Measurements from ENCODE around the gene PMFBP1.

Gene PMFBP1

GRCh38 chr16:72098936-72099335, 73.0 kb downstream of the PMFBP1 start:
- H3K4me3 ChIP-seq (ENCODE audit: control insufficient read depth, low read depth, low read length), result no peak overlapping the region
- TF ChIP-seq CTCF (IDR thresholded peaks at IDR 0.05; ENCODE audit: control insufficient read depth, insufficient read depth, low read depth, low read length, missing control alignments), result no peak
- no peak for DNase-seq (ENCODE audit: low read depth)

- TF ChIP-seq CTCF (IDR thresholded peaks at IDR 0.05; ENCODE audit: control insufficient read depth, insufficient read depth, low read depth, low read length, missing control alignments), result no peak
- DNase-seq (ENCODE audit: low read depth), result no peak
- H3K4me3 ChIP-seq (ENCODE audit: control insufficient read depth, low read depth, low read length), result peak overlapping the region; percentile 99
Measured at GRCh38 chr16:72094266-72094610, 77.7 kb downstream of the PMFBP1 start.

GRCh38 chr16:72093448-72094265, 78.3 kb downstream of the PMFBP1 start, which contains the start of the genes DHX38 and TXNL4B:
Gene DHX38, plus strand, starts transcription at chr16:72093847. Its CDS starts 2,311 bp downstream, at chr16:72096158.
Gene TXNL4B, minus strand, starts transcription at chr16:72093620. Its CDS starts 2,871 bp downstream, at chr16:72090749.
- peak; percentile 97 for DNase-seq (ENCODE audit: low read depth)
- TF ChIP-seq CTCF (IDR thresholded peaks at IDR 0.05; ENCODE audit: control insufficient read depth, insufficient read depth, low read depth, low read length, missing control alignments), result no peak
- H3K4me3 ChIP-seq (ENCODE audit: control insufficient read depth, low read depth, low read length), result peak within 1 kb of the TSS; percentile 99

GRCh38 chr16:72092832-72093447, 79.0 kb downstream of the PMFBP1 start:
- H3K4me3 ChIP-seq (ENCODE audit: control insufficient read depth, low read depth, low read length), result peak overlapping the region; percentile 99
- DNase-seq (ENCODE audit: low read depth), result peak; percentile 20
- TF ChIP-seq CTCF (IDR thresholded peaks at IDR 0.05; ENCODE audit: control insufficient read depth, insufficient read depth, low read depth, low read length, missing control alignments), result no peak

GRCh38 chr16:72091217-72091616, 80.7 kb downstream of the PMFBP1 start:
- no peak for TF ChIP-seq CTCF (IDR thresholded peaks at IDR 0.05; ENCODE audit: control insufficient read depth, insufficient read depth, low read depth, low read length, missing control alignments)
- H3K4me3 ChIP-seq (ENCODE audit: control insufficient read depth, low read depth, low read length), result no peak overlapping the region
- no peak for DNase-seq (ENCODE audit: low read depth)

- H3K4me3 ChIP-seq (ENCODE audit: control insufficient read depth, low read depth, low read length), result no peak overlapping the region
- no peak for DNase-seq (ENCODE audit: low read depth)
- TF ChIP-seq CTCF (IDR thresholded peaks at IDR 0.05; ENCODE audit: control insufficient read depth, insufficient read depth, low read depth, low read length, missing control alignments), result no peak
Measured at GRCh38 chr16:72085002-72085401, 87.0 kb downstream of the PMFBP1 start.
